ENCODE data around the gene VRK1.

VRK1 gene

DNA sequence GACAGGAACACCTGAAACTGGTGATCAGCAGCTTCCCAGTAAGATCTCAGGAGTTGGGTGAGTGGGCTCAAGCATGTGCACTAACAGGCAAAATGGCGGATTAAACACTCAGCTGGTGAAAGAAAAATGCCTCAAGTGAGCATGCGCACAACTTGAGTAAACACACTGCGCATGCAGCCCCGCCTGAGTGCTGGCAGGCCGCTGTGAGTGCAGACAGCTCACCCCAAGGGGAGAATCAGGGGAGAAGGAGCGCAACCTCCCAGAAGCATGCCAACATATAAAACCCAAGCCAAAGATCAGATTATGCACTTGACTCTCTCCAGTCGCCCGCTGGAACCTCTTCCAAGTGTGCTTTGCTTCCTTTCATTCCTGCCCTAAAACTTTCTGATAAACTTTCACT is 125.8 kb downstream of the VRK1 start:
- no peak for DNase-seq (ENCODE audit: low spot score)

DNA sequence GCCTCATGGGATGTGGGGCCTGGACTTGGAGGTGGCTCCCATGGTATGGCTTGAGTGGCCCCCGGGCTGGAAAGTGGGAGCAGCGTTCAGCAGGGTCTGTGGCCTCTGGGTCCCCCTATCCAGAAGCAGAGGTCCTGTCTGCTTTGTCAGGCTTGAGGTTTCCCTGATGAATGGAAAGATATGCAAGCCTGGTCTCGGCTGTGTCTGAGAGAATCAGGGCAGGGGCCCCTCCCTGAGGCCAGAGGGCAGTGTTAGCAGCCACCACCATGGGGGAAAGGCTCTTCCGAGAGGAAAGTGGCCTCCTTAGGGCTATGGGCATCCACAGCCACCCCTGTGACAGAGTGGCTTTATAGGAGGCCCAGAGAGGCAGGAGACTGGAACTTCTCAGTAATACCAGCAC is 128.2 kb downstream of the VRK1 start:
- DNase-seq (ENCODE audit: low spot score) = no peak

- no peak for DNase-seq (ENCODE audit: low spot score)
Observed at GRCh38 chr14:96926001-96926400, 128.8 kb downstream of the VRK1 start.

- no peak for DNase-seq (ENCODE audit: low spot score)
Observed at GRCh38 chr14:96928779-96929380, 131.7 kb downstream of the VRK1 start.

DNA sequence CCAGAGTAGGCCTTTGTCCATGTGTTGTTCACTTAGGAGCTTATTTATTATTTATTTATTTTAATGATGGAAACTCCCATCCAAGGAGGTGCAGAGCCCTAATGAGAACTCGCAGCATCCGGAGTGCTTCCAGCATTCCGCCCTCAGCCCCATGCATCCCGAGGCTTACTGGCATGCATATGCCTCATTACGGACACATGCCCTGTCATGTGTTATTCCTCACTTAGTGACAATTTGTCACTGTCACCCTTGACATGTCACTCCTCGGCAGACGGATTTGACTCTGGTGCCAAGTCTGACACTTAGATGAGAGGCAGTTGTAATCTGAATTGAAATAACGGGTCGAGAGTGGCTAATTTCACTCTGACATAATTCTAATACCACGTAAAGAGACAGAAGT is 132.8 kb downstream of the VRK1 start:
- DNase-seq (ENCODE audit: low spot score) = no peak

DNA sequence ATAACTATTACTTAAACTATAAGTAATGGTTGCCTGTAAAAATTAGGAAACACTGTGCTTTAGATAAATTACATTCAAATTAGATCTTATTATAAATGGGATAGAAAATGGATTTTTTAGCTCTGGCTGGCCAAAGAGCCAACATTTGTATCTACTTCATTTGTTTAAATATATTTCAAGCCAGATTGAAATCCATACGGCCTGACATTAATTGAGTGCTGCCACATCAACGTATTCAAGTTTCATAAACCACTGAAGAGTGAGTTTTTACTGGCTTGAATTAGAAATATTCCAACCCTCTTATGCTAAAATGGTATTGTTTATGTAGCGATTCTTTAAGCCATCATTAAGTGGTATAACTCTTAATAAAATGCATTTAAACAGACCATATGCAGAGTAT is 133.3 kb downstream of the VRK1 start:
- no peak for DNase-seq (ENCODE audit: low spot score)
